B cell (primary cell): Measurements from ENCODE around the gene ZMYND15.

ENCODE experiments used
- EZH2 ChIP-seq: IDR thresholded peaks from 2 replicates; pipeline ENCODE4 v1.6.1; 2012; ENCODE audit warnings: borderline replicate concordance, low read depth, mild to moderate bottlenecking, moderate library complexity, low read length; ENCODE audit not compliant: insufficient read depth, poor library complexity, severe bottlenecking
- TF ChIP-seq, protein P1 (sequence below): fragments of 200-600 bp; IDR thresholded peaks from one replicate; pipeline ENCODE4 v1.8.0; 2022; ENCODE audit warnings: antibody characterized with exemption, mild to moderate bottlenecking

DNA sequence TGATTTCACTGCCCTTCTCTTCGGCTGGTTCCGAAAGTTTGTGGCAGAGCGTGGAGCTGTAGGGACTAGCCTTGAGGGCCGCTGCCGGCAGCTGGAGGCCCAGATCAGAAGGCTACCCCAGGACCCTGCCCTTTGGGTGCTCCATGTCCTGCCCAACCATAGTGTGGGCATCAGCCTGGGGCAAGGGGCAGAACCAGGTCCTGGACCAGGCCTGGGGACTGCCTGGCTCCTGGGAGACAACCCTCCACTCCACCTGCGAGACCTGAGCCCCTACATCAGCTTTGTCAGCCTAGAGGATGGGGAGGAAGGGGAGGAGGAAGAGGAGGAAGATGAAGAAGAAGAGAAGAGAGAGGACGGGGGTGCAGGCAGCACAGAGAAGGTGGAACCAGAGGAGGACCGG, 951 bp downstream of the ZMYND15 start:
- TF ChIP-seq EZH2, result no peak
- TF ChIP-seq, protein P1, sequence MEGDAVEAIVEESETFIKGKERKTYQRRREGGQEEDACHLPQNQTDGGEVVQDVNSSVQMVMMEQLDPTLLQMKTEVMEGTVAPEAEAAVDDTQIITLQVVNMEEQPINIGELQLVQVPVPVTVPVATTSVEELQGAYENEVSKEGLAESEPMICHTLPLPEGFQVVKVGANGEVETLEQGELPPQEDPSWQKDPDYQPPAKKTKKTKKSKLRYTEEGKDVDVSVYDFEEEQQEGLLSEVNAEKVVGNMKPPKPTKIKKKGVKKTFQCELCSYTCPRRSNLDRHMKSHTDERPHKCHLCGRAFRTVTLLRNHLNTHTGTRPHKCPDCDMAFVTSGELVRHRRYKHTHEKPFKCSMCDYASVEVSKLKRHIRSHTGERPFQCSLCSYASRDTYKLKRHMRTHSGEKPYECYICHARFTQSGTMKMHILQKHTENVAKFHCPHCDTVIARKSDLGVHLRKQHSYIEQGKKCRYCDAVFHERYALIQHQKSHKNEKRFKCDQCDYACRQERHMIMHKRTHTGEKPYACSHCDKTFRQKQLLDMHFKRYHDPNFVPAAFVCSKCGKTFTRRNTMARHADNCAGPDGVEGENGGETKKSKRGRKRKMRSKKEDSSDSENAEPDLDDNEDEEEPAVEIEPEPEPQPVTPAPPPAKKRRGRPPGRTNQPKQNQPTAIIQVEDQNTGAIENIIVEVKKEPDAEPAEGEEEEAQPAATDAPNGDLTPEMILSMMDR, result no peak
